WTC11 (cell line): Measurements from ENCODE around the gene RAD23A. TPM values are rescaled to one million over a fixed set of nuclear protein-coding genes. Genes with fewer than 3 reads are reported as not detected.
A peak's percentile ranks its signal among the peaks of the same experiment; 100 is the strongest.

Experiments
- ATF6 ChIP-seq: sonication (generic); formaldehyde crosslinking; IDR thresholded peaks from 2 replicates; pipeline ENCODE4 v1.8.1; 2023; ENCODE audit warnings: mild to moderate bottlenecking, missing genetic modification reagents
- CBFB ChIP-seq: sonication (generic); formaldehyde crosslinking; IDR thresholded peaks from 2 replicates; pipeline ENCODE4 v1.8.1; 2022; ENCODE audit warnings: mild to moderate bottlenecking, low read depth, missing genetic modification reagents
- CREB1 ChIP-seq: sonication (generic); formaldehyde crosslinking; IDR thresholded peaks from 2 replicates; pipeline ENCODE4 v1.8.0; 2023; ENCODE audit warnings: mild to moderate bottlenecking, missing genetic modification reagents
- E2F5 ChIP-seq: sonication (generic); formaldehyde crosslinking; IDR thresholded peaks from 2 replicates; pipeline ENCODE4 v1.8.1; 2022; ENCODE audit warnings: mild to moderate bottlenecking, moderate library complexity, missing genetic modification reagents
- ESRRA ChIP-seq: sonication (generic); formaldehyde crosslinking; IDR thresholded peaks from 2 replicates; pipeline ENCODE4 v1.8.1; 2022; ENCODE audit warnings: mild to moderate bottlenecking, missing genetic modification reagents, borderline replicate concordance
- FOXJ3 ChIP-seq: sonication (generic); formaldehyde crosslinking; IDR thresholded peaks from 2 replicates; pipeline ENCODE4 v1.9.0; 2021; ENCODE audit warnings: missing genetic modification reagents, mild to moderate bottlenecking, borderline replicate concordance
- FOXK1 ChIP-seq: sonication (generic); formaldehyde crosslinking; IDR thresholded peaks from 2 replicates; pipeline ENCODE4 v1.8.0; 2022; ENCODE audit warnings: mild to moderate bottlenecking, moderate library complexity, missing genetic modification reagents
- FOXP4 ChIP-seq: sonication (generic); formaldehyde crosslinking; IDR thresholded peaks from 2 replicates; pipeline ENCODE4 v1.8.0; 2022; ENCODE audit warnings: mild to moderate bottlenecking, missing genetic modification reagents
- GRHL2 ChIP-seq: fragments of 250-450 bp; sonication (Bioruptor Pico); IDR thresholded peaks from 2 replicates; pipeline ENCODE4 v1.8.0; 2022; ENCODE audit warnings: mild to moderate bottlenecking, moderate library complexity; ENCODE audit not compliant: insufficient replicate concordance, severe bottlenecking
- HMGXB4 ChIP-seq: sonication (generic); formaldehyde crosslinking; IDR thresholded peaks from 2 replicates; pipeline ENCODE4 v1.8.1; 2023; ENCODE audit warnings: mild to moderate bottlenecking, moderate library complexity, missing genetic modification reagents
- IRF1 ChIP-seq: sonication (generic); formaldehyde crosslinking; IDR thresholded peaks from 2 replicates; pipeline ENCODE4 v1.8.0; 2023; ENCODE audit warnings: missing genetic modification reagents
- IRF2 ChIP-seq: sonication (generic); formaldehyde crosslinking; IDR thresholded peaks from 2 replicates; pipeline ENCODE4 v1.8.0; 2022; ENCODE audit warnings: low read depth, missing genetic modification reagents, borderline replicate concordance
- MXD4 ChIP-seq: fragments of 250-450 bp; sonication (Bioruptor Pico); IDR thresholded peaks from 2 replicates; pipeline ENCODE4 v1.8.0; 2021; ENCODE audit warnings: mild to moderate bottlenecking, moderate library complexity, borderline replicate concordance
- NFYB ChIP-seq: sonication (generic); formaldehyde crosslinking; conservative IDR thresholded peaks from 2 replicates; pipeline ENCODE4 v1.8.0; 2022; ENCODE audit warnings: low read depth, missing genetic modification reagents
- NR2C2 ChIP-seq: sonication (generic); formaldehyde crosslinking; IDR thresholded peaks from 2 replicates; pipeline ENCODE4 v1.8.0; 2022; ENCODE audit warnings: mild to moderate bottlenecking, missing genetic modification reagents
- SP1 ChIP-seq: sonication (generic); formaldehyde crosslinking; conservative IDR thresholded peaks from 2 replicates; pipeline ENCODE4 v1.8.1; 2022; ENCODE audit warnings: missing genetic modification reagents
- STAT6 ChIP-seq: sonication (generic); formaldehyde crosslinking; conservative IDR thresholded peaks from 2 replicates; pipeline ENCODE4 v1.8.1; 2023; ENCODE audit warnings: mild to moderate bottlenecking, low read depth, missing genetic modification reagents, moderate library complexity
- TEAD1 ChIP-seq: sonication (generic); formaldehyde crosslinking; IDR thresholded peaks from 2 replicates; pipeline ENCODE4 v1.8.0; 2022; ENCODE audit warnings: mild to moderate bottlenecking, missing genetic modification reagents
- USF1 ChIP-seq: sonication (generic); formaldehyde crosslinking; IDR thresholded peaks from 2 replicates; pipeline ENCODE4 v1.8.0; 2022; ENCODE audit warnings: mild to moderate bottlenecking, missing genetic modification reagents
- ZBTB21 ChIP-seq: sonication (generic); formaldehyde crosslinking; IDR thresholded peaks from 2 replicates; pipeline ENCODE4 v1.8.1; 2023; ENCODE audit warnings: mild to moderate bottlenecking, missing genetic modification reagents, borderline replicate concordance
- ZBTB43 ChIP-seq: sonication (generic); formaldehyde crosslinking; IDR thresholded peaks from 2 replicates; pipeline ENCODE4 v1.8.1; 2023; ENCODE audit warnings: mild to moderate bottlenecking, missing genetic modification reagents
- ZNF219 ChIP-seq: sonication (generic); formaldehyde crosslinking; IDR thresholded peaks from 2 replicates; pipeline ENCODE4 v1.8.0; 2023; ENCODE audit warnings: missing genetic modification reagents, mild to moderate bottlenecking, borderline replicate concordance
- ZNF232 ChIP-seq: sonication (generic); formaldehyde crosslinking; IDR thresholded peaks from 2 replicates; pipeline ENCODE4 v1.8.0; 2022; ENCODE audit warnings: mild to moderate bottlenecking, missing genetic modification reagents
- ZNF396 ChIP-seq: fragments of 250-450 bp; sonication (Bioruptor Pico); IDR thresholded peaks from 2 replicates; pipeline ENCODE4 v1.8.0; 2021; ENCODE audit warnings: mild to moderate bottlenecking, moderate library complexity, borderline replicate concordance
- ZNF512 ChIP-seq: sonication (generic); formaldehyde crosslinking; IDR thresholded peaks from 2 replicates; pipeline ENCODE4 v1.8.1; 2022; ENCODE audit warnings: missing genetic modification reagents, borderline replicate concordance
- total RNA-seq: library from RNA; stranded (reverse); gene quantifications from 3 replicates; pipeline ENCODE4 v1.2.3, GENCODE V29; 2021

Gene RAD23A
- total RNA-seq, 1 experiment from 2014 or later, result 84.3 TPM

- TF ChIP-seq STAT6 (CRISPR knock-in tag) (no peak), NR2C2 (peak; percentile 95), IRF1 (CRISPR knock-in tag) (peak; percentile 78), ZNF219 (CRISPR knock-in tag) (no peak), NFYB (CRISPR knock-in tag) (no peak; the same call in 1 of the 2 replicates), CBFB (0 out of 2 replicates have a peak, but pooled peaks have one; percentile 44), USF1 (CRISPR knock-in tag) (peak; percentile 100), ZNF512 (no peak), E2F5 (peak; percentile 94), HMGXB4 (CRISPR knock-in tag) (0 out of 2 replicates have a peak, but pooled peaks have one; percentile 44), TEAD1 (CRISPR knock-in tag) (peak; percentile 20; the same call in 1 of the 2 replicates), MXD4 (CRISPR knock-in tag) (no peak), ZNF396 (CRISPR knock-in tag) (no peak), ZBTB43 (peak; percentile 93), FOXP4 (CRISPR knock-in tag) (peak; percentile 79), SP1 (CRISPR knock-in tag) (peak; percentile 93), IRF2 (CRISPR knock-in tag) (no peak), ATF6 (CRISPR knock-in tag) (no peak), ZNF232 (CRISPR knock-in tag) (peak; percentile 55; the same call in 1 of the 2 replicates), FOXJ3 (CRISPR knock-in tag) (no peak), FOXK1 (CRISPR knock-in tag) (peak; percentile 94), CREB1 (CRISPR knock-in tag) (no peak), ZBTB21 (CRISPR knock-in tag) (peak; percentile 100), ESRRA (CRISPR knock-in tag) (no peak; the same call in 1 of the 2 replicates), GRHL2 (CRISPR knock-in tag) (no peak)
These were observed at the start of gene RAD23A (continued) for GRCh38 chr19:12945479-12946091.
